NCI-H446 treated with DMSO at 0.1 percent for 48 hours (cell line): ENCODE results near the gene CAND1.

Experiments
- DNase-seq: peaks from one replicate; lab custom pipeline; 2025; lab: John Stamatoyannopoulos, UW

The CAND1 gene

DNA sequence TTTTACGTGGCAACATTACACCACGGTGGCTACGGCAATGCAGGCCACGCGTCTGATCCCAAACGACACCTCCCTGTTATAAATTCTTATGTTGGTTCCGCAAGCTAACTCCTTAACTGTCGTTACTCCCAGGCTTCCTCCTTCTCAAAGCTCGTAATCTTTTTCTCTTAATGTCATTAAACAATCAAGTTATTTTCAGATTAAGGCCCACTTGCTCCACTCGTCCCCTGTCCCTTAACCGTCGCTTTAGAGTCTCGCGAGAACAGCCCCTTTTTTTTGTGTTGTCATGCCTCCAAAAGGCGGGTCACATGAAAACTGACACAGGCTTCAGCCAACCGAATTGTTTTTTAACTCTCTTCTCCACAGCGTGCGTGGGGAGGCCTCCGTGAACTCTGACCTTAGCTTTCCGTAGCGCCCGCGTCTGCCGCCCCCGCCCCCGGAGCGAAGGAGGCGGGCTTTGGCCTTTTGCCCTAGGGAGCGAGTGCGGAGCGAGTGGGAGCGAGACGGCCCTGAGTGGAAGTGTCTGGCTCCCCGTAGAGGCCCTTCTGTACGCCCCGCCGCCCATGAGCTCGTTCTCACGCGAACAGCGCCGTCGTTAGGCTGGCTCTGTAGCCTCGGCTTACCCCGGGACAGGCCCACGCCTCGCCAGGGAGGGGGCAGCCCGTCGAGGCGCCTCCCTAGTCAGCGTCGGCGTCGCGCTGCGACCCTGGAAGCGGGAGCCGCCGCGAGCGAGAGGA lies at the start of gene CAND1:
TSS of gene CAND1 (plus strand) at position 463 of the 737 bp plus-strand sequence. CDS start 360 bp downstream, outside the sequence.
- peak; percentile 98 for DNase-seq

- peak; percentile 83 for DNase-seq
These were observed 49.1 kb upstream of the CAND1 start for GRCh38 chr12:67220065-67220464.

DNA sequence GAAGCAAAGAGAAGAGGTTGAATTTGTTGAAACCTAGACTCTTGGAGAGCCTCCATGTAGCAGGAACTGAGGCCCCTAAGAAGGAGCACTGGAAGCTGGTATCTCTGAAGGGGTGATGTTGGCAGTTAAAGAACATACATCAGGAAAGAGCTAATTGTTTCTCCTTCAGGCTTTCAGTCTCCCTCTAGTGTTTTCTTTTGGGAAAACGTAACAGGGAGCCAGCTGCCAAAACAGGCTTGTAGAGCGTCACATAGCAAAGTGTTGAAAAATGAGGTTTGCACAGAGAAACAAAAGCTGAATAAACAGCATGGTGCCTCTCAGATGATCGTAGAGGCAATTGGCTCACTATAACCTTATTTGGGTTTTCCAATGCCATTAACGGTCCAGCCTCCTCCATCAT lies 46.9 kb upstream of the CAND1 start:
- peak; percentile 50 for DNase-seq

GRCh38 chr12:67223225-67223624 lies 45.9 kb upstream of the CAND1 start:
- no peak for DNase-seq

DNA sequence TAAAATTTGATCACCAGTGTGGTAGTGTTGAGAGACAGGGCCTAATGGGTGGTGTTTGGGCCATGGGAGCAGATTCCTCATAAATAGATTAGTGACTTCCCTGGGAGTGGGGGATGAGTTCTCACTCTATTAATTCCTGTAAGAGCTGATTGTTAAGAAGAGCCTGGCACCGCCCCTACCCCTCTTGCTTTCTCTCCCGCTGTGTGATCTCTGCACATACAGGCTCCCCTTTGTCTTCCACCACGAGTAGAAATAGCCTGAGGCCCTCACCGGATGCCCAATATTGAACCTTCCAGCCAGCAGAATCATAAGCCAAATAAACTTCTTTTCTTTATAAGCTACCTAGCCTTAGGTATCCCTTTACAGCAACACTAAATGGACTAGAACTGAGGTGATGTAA lies 31.9 kb upstream of the CAND1 start:
- DNase-seq, result no peak

- DNase-seq, result no peak
These were observed 30.1 kb upstream of the CAND1 start for GRCh38 chr12:67239061-67239460.

DNA sequence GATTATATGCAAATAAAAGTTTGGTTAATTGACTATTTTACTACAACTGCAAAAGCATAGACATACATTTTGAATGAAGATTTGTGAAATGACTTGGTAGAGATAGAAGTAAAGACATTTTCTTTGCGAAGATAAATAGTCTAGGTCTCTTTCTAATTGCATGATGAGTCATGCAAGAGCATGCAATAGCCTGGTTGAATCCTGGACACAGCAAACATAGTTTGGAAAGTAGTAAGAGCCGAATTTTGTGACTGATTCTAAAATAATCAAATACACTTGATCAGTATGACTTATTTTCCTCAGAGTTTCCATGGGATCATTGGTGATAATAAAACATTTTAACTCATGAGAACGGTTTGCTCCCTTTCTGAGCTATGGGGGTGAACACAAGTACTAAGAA lies 27.7 kb upstream of the CAND1 start:
- DNase-seq, result no peak

GRCh38 chr12:67243260-67243659 lies 25.9 kb upstream of the CAND1 start:
- DNase-seq, result no peak

DNA sequence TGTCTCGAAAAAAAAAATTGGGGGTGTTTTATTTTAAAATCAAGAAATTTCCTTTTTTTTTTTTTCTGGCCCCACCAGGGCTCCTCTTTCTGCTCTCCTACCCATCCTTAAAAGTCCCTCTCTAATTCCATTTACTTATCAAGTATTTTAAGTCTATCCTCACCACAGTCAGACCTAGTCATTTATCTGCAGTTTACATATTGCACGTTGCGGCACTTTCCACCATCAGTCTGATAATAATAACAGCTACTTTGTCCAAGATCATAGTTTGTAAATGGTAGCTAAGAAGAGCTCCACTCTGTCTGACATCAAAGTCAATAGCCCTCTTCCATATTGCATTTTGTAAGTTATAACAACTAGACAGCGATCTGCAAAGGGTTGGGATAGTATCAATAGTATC lies 23.6 kb upstream of the CAND1 start:
- DNase-seq, result no peak

DNA sequence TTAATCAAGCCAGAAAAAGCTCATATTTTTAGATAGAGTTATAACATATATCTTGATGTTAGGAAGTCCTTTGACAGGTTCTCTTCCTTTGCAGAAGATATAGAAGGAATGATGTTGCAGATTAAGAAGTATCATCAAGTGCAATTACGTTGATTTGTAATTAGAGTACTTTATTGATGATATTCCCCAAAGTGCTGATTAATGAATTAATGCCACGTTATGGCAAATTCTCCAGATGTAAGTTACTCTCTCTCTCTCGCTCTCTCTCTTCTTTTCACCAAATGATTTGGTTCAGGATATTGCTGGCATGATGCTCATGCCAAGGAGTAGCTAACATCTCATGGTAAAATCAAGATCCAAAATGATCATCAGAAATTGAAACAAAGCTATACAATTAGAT lies 18.1 kb upstream of the CAND1 start:
- no peak for DNase-seq

DNA sequence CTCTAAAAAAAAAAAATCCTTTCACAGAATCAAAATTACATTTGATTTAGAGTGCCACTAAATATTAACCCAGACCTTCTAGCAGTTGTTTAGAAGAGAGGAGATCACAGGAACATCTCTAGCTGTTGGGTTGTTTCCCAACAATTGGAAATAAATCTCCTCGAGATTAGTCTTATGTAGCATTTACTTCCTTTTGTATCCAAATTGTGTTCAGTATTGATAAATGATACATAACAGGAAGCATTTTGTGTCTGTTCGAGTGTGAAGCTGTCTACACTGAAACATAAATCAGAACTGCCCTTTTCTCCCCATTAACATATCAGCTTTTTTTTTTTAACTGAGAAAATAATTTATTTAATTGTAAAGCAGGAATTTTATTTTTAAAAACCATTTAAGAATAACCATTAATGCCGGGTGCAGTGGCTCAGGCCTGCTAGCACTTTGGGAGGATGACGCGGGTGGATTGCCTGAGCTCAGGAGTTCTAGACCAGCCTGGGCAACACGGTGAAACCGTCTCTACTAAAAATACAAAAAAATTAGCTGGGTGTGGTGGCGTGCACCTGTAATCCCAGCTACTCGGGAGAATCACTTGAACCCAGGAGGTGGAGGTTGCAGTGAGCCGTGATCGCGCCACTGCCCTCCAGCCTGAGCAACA lies 14.7 kb upstream of the CAND1 start:
- DNase-seq, result no peak

GRCh38 chr12:67256649-67257048 lies 12.5 kb upstream of the CAND1 start:
- DNase-seq, result no peak

GRCh38 chr12:67263471-67263870 lies 5.7 kb upstream of the CAND1 start:
- no peak for DNase-seq

DNA sequence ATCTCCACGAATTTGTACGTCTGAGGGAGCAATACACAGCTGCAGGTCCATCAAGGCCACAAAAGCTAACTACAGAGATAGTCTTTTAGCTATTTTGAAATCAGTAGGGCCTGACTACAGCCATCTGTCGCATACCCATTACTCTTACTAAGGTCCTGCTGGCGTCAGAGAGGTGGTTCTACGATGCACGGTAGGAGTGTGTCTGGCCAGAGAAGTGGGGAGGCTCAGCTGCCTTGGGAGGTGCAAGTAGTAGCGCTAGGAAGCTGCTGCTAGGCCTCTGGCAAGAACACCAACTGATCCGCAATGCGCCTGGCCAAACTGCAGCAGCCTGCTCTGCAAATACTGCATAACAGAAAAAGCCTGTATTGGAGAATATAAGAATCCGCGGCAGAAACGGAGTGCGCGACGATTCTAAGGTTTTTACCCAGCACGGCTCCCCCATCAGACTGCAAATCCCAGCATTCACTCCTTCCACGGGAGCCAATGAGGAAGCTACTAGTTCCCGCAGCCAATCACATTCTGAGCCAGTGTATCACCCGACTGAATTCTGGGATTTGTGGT lies 743 bp upstream of the CAND1 start:
- peak; percentile 99 for DNase-seq

DNA sequence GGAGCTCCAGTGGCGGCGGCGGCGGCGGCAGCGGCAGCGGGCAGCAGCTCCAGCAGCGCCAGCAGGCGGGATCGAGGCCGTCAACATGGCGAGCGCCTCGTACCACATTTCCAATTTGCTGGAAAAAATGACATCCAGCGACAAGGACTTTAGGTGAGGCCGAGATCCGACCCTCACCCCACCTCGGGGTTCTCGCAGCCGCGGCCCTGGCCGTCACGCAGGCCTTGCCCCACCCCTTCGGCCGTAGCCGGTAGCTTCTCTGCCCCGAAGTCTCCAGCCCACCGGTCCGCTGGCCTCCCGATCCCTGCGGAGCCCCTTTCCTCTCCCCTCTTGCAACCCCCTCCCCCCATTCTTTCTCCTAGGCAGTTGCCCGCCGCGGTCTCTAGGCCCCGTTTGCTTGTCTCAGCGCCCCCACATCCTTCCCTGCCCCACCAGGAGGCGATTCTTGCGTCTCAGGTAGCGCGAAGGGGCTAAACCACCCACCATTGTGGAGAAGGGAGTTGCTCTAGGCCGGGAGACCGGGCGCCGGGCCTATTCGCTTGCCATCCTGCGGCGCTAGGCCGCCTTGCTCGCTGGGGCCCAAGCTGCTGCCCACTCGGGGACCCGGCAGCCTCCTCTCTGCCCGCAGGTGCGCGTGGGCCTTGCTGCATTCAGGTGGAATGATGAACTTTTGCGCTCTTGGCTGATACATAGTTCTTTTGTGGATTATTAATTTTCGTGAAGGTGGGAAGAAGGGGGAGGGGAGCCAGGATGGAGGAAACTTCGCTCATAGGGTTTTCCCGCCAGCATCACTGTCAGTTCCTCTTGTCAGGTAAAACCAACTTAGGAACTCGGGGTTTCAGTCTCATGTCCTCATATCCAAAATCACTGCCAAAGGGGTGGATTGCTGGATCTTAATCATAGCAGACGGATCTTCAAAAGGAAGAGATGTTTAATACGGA lies 745 bp downstream of the CAND1 start:
- DNase-seq, result no peak

DNA sequence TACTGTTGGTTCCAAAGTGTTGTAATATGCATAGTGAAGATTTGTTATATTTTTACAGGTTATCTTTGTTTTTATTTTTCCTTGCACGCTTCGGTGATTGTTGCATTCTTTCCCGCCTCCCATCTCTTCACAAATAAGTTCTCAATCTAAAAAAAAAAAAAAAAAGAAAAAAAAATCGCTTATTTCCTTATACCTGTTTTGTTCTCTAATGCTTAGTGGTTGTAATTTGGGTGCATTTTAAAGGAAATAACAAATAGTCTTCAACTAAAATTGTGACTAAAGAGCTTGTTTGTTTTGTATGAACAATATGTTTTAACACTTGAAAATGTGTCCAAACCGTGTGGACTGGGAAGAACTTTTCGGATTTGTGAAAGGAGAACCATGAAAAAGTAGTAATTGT lies 1.5 kb downstream of the CAND1 start:
- no peak for DNase-seq

DNA sequence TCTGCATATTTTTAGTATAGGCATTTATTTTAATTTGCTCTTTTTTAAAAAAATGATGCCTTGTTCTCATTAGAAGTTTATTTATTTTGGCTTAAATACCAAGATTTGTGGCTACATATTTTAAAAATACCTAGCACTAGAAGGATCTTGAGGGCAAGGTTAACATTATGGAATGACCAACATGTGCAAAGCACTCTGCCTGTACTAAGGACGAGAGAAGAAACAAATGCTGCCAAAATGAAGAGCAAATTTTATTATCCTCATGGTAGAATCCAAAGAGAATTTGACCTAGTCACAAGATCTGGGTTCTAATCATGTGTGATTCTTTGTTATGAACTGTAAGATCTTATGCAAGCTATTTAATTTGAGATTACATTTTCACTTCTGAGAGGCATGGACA lies 2.8 kb downstream of the CAND1 start:
- no peak for DNase-seq

DNA sequence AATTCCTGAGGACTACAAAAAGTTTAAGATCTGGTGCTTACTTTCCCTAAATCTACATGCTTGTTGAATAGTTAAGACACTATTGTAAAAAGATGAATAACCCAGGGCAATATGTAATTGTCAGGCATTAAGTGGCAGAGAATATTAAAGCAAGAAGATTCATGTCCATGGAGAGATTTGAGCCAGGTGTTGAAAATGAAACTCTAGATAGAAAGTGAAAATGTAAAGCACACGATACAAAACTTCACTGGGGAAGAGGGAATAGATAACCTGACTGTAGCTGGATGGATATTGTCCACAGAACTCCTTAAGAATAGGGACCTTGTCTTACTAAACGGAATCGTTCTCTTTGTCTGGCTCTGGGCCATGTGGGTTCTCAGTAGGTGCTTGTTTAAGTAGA lies 5.0 kb downstream of the CAND1 start:
- DNase-seq, result no peak

- DNase-seq, result no peak
These were observed 6.3 kb downstream of the CAND1 start for GRCh38 chr12:67275380-67275913.

GRCh38 chr12:67276421-67276820 lies 7.3 kb downstream of the CAND1 start:
- DNase-seq, result no peak

GRCh38 chr12:67279637-67280036 lies 10.5 kb downstream of the CAND1 start:
- no peak for DNase-seq

DNA sequence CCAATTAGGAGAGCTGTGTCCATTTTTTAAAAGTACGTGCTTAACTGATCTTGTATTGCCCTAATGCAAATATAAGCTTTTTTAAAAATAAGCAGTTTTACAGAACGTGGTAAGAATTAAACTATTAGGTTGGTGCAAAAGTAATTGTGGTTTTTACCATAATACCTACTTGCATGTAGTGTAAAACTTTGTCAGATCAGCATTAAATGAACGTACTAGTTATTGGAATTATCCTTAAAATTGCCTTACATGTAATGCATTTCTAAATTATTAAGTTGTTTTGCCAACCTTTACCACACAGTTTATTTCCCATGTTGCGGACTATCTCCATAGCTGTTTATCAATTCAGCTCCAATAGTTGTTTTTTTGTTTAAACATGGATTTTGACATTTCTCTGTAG lies 10.9 kb downstream of the CAND1 start:
- no peak for DNase-seq
